HG03354 (cell line): ENCODE results near the gene MYBL2.

ENCODE experiments used
- ATAC-seq: cut with Tn5 transposase; IDR thresholded peaks from one replicate; pipeline ENCODE4 v1.9.1; 2021; ENCODE audit warnings: mild to moderate bottlenecking; ENCODE audit not compliant: unreplicated experiment, poor library complexity, severe bottlenecking

Gene MYBL2

GRCh38 chr20:43721097-43721428 lies 54.1 kb downstream of the MYBL2 start:
- no peak for ATAC-seq

GRCh38 chr20:43721429-43722152 lies 54.7 kb downstream of the MYBL2 start:
- ATAC-seq: no peak

- ATAC-seq: no peak
Measured at GRCh38 chr20:43722153-43722505, 55.2 kb downstream of the MYBL2 start.

GRCh38 chr20:43723186-43723585 lies 56.3 kb downstream of the MYBL2 start:
- no peak for ATAC-seq

DNA sequence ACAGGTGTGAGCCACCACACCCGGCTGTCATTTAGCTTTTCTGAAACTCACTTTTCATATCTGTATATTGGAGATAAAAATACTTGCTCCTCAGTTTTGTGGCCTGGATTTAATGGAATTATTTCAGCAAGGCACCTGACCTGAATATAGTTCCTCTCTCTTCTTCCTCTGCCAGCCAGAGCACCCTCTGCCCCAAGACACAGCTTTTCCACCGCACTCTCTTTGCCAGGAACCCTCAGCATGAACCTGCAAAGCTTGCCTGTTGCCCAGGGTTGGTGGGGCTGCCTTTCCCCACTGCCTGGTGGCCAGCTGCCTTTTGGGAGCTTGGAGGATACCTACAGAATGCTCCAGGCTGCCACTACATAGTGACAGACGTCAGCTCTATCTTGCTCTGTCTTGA lies 56.8 kb downstream of the MYBL2 start:
- no peak for ATAC-seq

DNA sequence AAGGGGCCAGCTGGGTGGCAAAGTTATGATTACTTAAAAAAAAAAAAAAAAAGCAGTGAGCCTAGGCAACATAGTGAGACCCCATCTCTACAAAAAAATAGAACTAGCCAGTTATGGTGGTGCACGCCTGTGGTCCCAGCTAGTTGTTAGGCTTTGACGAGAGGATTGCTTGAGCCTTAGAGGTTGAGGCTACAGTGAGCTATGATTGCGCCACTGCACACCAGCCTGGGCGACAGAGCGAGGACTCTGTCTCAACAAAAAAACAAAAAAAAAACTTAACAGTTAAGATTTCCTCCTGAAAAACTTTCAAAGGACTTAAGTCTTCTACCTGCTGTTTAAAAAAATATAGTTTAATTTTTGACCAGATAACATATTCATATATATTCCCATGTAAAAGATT lies 57.5 kb downstream of the MYBL2 start:
- ATAC-seq: no peak

- ATAC-seq: no peak
Measured at GRCh38 chr20:43725666-43726065, 58.8 kb downstream of the MYBL2 start.

- no peak for ATAC-seq
Measured at GRCh38 chr20:43726333-43726732, 59.4 kb downstream of the MYBL2 start.

DNA sequence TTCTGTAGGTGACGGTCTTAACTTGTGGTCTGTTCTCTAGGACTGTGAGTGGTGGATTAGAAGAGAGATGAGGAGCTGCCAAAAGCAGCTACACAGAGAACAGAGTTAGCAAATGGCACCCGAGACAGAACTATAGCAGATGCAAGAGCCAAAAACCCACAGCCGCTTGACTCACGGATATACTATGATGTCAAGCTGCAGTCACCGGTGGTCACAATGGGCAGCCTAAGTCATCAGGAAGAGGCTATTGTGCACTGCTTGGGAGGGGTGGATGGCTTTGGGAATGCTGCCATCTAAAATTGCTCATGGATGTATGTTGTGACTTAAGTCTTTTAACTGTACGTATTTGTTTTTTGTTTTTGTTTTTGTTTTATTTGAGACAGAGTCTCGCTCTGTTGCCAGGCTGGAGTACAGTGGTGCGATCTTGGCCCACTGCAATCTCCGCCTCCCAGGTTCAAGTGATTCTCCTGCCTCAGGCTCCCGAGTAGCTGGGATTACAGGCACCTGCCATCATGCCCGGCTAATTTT lies 60.0 kb downstream of the MYBL2 start, which contains the start of gene GTSF1L:
TSS of gene GTSF1L (minus strand) at position 192 of the 528 bp plus-strand sequence. CDS start 308 bp downstream, outside the sequence.
- ATAC-seq: no peak

- ATAC-seq: no peak
Measured at GRCh38 chr20:43727980-43728590, 61.2 kb downstream of the MYBL2 start.

GRCh38 chr20:43728686-43729255 lies 61.9 kb downstream of the MYBL2 start:
- no peak for ATAC-seq

GRCh38 chr20:43731469-43731868 lies 64.6 kb downstream of the MYBL2 start:
- ATAC-seq: no peak

DNA sequence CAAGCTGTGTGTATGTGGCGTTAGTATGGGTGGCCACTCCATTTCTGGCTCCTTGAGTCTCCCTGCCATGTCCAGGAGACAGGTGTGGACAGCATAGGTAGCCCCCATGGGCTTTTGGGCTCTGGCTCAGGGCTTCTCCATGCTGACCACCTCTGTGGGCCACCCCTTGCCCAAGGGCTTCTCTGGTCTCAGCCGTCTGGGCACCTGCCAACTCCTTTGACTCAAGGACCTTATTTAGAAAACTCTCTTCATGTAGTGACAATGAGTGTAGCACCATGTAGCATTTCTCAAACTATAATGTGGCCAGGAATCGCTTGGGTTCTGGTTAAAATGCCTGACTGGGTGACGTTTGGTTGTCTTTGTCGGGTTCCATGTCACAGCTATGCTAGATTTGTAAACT lies 65.0 kb downstream of the MYBL2 start:
- no peak for ATAC-seq

- peak; percentile 83 for ATAC-seq
Measured at GRCh38 chr20:43736588-43737158, 69.8 kb downstream of the MYBL2 start.

DNA sequence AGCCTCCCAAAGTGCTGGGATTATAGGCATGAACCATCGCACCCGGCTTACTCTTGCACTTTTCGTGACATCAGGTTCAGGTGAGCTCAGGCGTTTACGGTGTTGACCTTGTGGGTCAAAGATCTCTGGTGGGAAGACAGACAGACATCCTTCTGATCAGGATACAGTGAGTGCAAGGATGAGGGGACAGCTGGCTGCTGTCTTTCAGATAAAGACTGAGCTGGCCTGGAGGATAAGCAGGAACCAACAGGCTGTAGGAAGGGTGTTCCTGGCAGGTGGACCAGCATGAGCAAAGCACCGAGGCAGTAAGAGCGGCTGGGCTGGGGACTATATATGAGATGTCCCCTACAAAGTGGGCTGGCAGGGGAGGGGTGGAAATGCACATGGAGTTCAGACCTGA lies 71.0 kb downstream of the MYBL2 start:
- no peak for ATAC-seq

GRCh38 chr20:43739148-43739749 lies 72.3 kb downstream of the MYBL2 start:
- no peak for ATAC-seq

DNA sequence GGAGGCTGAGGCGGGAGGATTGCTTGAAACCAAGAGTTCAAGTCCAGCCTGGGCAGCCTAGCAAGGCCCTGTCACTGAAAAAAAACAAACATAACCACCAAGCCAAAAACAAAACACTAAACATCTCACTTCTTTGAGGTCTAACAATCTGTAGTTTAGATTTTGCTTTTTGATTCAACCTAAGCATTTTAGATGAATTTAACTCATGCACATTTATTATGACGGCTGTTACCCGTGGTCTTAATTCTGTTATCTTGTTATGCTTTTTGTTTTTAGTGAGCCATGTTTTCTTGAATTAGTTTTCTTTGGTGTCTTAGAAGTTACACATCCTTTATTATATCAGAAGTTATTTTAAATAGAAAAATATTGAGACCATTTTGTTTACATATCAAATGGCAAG lies 73.7 kb downstream of the MYBL2 start:
- ATAC-seq: no peak

- no peak for ATAC-seq
Measured at GRCh38 chr20:43744151-43744611, 77.3 kb downstream of the MYBL2 start.

DNA sequence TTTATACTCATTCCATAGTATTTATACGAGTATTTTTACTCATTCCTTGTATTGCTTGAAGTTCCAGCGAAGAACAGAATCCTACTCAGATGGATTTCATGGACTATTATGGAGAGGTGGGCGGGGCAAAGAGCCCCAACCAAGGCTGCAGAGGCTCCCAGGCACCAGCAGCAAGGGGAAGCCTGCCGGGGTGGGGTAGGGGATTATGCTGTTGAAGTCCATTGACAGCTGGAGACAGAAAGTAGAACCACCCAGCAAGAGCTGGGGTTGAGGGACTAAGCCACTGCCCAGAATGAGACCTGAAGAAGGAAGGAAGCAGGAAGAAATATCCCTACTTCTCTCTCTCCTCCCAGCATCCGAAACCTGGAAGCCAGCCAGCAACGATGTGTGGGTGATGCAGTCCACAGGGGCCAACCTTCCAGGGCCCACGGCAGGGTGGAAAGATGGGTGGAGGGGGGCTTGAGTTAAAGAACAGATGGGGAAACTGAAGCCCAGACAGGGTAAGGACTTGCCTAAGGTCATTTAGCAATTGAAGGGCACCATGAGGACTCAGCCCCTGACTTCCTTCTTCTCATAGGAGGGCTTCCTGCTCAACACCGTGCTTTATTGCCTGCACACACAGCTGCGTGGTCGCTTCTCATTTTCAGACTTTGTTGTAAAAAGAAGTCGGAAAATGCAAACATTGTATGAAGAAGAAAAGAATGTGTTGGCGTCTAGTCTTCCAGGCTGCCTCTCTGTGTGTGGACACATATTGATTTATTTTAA lies 78.2 kb downstream of the MYBL2 start:
- no peak for ATAC-seq
